HG03571 (cell line): ENCODE results near the gene UGT1A8.
"Not testable (repeated sequence)": the region's sequence is repeated elsewhere in the genome, so short reads cannot be mapped to it uniquely, and the experiment has no call there.

ENCODE experiments used
- ATAC-seq: cut with Tn5 transposase; IDR thresholded peaks from one replicate; pipeline ENCODE4 v1.9.1; 2021; ENCODE audit not compliant: unreplicated experiment

Gene UGT1A8

GRCh38 chr2:233638836-233639235, 21.4 kb downstream of the UGT1A8 start:
- ATAC-seq = no peak

DNA sequence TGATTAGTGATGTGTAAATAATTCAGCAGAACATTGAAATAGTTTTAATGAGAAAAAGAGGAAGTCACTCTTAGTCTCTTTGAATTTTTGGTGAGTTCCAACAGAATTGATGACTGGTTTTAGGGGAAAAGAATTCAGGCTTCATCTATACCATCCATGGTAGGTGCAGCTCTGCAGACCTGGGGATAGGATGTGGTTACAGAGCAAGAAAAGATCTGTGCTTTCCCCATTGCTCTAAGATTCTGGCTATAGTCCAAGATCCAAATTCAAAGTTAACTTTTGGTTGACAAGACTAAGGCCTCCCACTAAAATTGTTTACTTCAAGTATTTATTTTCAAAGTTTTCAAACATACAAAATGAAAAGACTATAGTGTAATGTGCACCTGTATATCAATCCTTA, 22.4 kb downstream of the UGT1A8 start:
- ATAC-seq = no peak

GRCh38 chr2:233643128-233643527, 25.7 kb downstream of the UGT1A8 start:
- ATAC-seq = no peak

GRCh38 chr2:233646033-233646432, 28.6 kb downstream of the UGT1A8 start:
- ATAC-seq = not testable (repeated sequence)

DNA sequence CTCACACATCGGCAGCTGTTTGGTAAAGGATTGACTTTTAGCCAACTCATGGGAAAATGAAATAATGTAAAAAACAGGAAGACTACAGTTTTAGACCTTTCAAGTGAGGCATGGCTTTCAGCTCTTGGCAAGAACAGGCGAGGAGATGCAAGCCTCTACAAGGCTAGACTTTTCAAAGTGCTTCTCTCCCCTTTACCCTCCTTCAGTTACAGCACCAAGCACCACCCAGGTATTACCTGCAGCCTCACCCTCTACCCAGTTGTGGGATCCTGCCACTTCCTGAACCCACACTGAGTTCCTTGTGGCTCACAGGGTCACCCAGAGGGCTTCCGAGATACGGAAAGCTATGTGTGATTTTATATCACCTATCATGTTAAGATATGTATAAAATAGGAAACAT, 33.5 kb downstream of the UGT1A8 start:
- ATAC-seq = no peak

DNA sequence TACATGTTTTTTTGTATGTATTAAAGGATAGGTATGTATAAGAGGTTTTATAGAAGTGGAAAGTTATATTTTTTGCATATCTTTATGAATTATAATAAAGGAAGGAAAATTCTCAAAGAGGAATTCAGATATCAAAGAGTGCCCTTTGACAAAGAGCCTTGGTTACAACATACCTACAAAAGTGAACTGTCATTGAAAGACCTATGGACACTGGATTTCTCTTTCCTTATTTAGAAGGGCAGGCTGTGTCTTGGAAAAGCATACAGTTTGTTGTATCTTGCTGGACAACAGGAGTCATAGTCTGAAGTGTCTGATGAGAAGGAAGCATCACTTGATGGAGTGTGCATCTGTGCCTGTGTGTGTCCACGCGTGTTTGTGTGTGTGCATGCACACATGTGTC, 34.0 kb downstream of the UGT1A8 start:
- ATAC-seq = no peak

- ATAC-seq = no peak
Measured at GRCh38 chr2:233654501-233654900, 37.1 kb downstream of the UGT1A8 start.

- ATAC-seq = no peak
Measured at GRCh38 chr2:233655043-233655442, 37.6 kb downstream of the UGT1A8 start.

DNA sequence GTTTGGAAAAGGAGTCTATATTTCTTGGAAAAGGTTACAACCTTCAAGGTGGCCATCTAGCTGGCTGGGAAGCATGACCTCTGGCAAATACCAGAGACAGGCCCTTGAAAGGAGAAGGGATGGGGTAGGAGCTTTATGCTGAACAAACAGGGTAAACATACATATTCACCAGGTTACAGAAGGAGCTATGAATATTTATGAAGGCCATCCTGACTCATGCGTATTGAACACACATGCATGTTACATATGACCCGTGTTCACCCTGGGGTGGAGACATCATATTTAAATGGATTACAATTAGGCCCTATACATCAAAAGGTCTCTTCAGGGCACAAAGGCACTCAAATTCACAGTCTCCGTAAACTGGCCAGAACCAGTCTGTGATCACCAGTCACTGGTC, 38.5 kb downstream of the UGT1A8 start:
- not testable (repeated sequence) for ATAC-seq

DNA sequence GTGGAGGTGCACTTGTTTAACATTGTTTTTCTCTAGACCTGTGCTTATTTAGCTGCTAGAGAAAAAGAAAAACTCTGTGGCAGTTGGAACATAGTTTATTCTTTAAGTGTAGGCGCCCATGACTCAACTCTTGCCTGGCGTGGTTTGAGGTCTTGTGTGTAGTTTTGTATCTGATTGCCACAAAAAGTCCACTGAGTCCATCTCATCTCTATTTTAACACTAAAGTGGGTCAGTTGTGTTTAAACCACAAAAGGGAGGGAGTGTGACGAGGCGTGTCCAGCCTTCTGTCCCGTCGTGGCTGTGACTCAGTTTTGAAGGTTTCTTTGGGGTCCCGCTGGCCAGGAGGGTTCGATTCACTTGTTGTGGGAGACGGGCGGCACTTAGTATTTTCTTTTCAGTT, 39.0 kb downstream of the UGT1A8 start:
- no peak for ATAC-seq

DNA sequence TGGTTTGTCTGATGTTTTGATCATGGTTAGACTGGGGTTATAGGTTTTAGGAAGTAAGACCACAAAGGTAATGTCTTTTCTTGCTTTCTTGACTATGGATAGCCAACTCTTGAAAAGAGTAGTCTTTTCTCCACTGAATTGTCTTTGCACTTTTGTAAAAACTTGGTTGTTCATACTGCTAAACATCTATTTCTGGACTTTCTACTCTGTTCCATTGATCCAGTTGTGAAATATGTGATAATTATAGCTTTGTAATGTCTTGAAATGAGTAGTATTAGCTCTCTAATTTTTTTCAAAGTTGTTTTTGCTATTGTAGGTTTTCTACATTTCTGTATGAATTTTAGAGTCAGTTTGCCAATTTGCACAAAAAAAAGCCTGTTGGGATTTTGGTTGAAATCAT, 41.2 kb downstream of the UGT1A8 start:
- ATAC-seq = no peak

- ATAC-seq = no peak
Measured at GRCh38 chr2:233663911-233664310, 46.5 kb downstream of the UGT1A8 start.

GRCh38 chr2:233668605-233669260, 51.3 kb downstream of the UGT1A8 start:
- ATAC-seq = no peak

- ATAC-seq = no peak
Measured at GRCh38 chr2:233671290-233672161, 54.1 kb downstream of the UGT1A8 start, which contains the start of gene UGT1A9. Gene UGT1A9 (plus strand): TSS chr2:233671898. CDS start chr2:233671935, 37 bp downstream.

GRCh38 chr2:233672886-233673285, 55.5 kb downstream of the UGT1A8 start:
- no peak for ATAC-seq

DNA sequence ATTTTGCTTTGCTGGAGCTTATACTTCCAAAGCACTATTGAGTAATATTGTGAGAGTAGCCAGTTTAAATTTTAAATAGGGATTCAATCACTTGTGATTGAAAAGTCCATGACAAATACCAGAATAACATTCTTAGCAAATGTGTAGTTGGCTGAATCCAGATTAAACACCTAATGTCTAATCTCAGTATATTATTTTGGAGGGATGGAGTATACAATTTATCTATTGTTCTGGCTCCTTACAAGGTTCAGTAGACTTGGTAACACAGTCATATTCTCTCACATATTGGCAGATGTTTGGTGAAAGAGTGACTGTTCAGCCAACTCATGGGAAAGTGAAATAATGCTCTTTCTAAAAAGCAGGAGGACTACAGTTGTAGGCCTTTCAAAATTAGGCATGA, 56.5 kb downstream of the UGT1A8 start:
- ATAC-seq = no peak

GRCh38 chr2:233674314-233674713, 56.9 kb downstream of the UGT1A8 start:
- ATAC-seq = no peak

GRCh38 chr2:233674995-233675394, 57.6 kb downstream of the UGT1A8 start:
- ATAC-seq = no peak

DNA sequence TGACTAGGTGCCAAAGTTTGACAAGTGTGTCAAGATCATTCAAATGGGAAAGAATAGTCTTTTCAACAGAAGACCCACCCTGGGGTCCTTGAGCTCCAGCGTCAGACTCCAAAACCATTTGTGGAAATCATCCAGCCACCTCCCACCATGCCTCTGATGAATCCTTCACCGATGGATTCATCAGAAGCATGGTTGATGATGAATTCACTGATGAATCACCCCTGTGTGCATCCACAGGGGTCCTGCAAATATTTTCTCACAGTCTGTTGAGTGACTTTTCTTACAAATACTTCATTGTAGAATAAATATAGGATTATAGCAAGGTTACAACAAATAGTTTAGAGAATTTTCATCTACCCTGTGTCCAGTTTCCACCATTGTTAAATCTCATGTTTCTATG, 58.6 kb downstream of the UGT1A8 start:
- ATAC-seq = no peak

GRCh38 chr2:233679196-233679595, 61.8 kb downstream of the UGT1A8 start:
- no peak for ATAC-seq

DNA sequence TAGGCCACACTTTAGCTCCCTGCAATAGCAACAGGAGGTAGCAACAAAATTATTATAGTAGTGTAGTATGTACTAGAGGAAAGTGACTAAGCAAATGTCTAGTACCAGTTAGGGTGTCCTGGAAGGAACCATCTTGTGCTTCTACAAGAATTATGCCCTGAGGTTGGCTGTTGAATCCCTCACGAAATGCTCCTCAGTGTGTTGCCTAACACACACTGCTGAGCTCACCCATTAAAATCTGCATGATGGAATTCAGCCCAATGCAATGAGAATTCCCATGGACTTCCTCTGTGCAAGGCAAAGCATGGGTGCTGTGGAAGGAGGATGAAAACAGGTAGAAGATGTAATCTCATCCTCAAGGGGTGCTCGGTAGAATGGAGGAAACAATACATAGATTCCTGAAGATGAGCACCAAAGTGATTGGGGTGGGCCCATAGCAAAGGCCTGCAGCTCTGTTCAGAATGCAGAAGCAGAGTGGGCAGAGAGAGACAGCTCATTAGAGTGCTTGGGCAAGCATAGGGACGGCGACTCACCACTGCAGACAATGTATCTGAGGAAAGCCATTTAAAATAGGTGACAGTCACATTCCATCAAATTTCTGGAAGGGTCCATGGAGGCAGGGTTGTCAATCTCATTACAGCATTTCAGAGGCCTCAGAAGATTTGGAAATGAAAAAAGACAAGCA, 63.1 kb downstream of the UGT1A8 start:
- no peak for ATAC-seq
